ACC112 (cell line): ENCODE results near the gene RPRML.

ENCODE experiments used
- H2AFZ ChIP-seq: fragments of 200-600 bp; sonication (generic); one replicate; pipeline ENCODE4 v1.6.0; 2017; ENCODE audit warnings: antibody characterized with exemption, low read length; ENCODE audit not compliant: unreplicated experiment
- H3K27ac ChIP-seq: fragments of 200-600 bp; sonication (generic); 2 replicates; pipeline ENCODE4 v1.5.1; 2014; ENCODE audit warnings: low read depth, mild to moderate bottlenecking, antibody characterized with exemption, low read length, moderate library complexity
- H3K27me3 ChIP-seq: fragments of 200-600 bp; sonication (generic); 2 replicates; pipeline ENCODE4 v1.6.1; 2014; ENCODE audit warnings: mild to moderate bottlenecking, antibody characterized with exemption, low read length, moderate library complexity, mixed read lengths; ENCODE audit not compliant: insufficient read depth
- H3K36me3 ChIP-seq: fragments of 200-600 bp; sonication (generic); 2 replicates; pipeline ENCODE4 v1.6.1; 2016; ENCODE audit warnings: mild to moderate bottlenecking, antibody characterized with exemption, low read length, moderate library complexity, mixed read lengths; ENCODE audit not compliant: insufficient read depth
- H3K4me1 ChIP-seq: fragments of 200-600 bp; sonication (generic); one replicate; pipeline ENCODE4 v1.6.1; 2016; ENCODE audit warnings: low read length, mixed read lengths; ENCODE audit not compliant: insufficient read depth, unreplicated experiment, control insufficient read depth
- H3K4me3 ChIP-seq: fragments of 200-600 bp; sonication (generic); 2 replicates; pipeline ENCODE4 v1.5.1; 2014; ENCODE audit warnings: mild to moderate bottlenecking, low read depth, low read length
- H3K79me2 ChIP-seq: fragments of 200-600 bp; sonication (generic); one replicate; pipeline ENCODE4 v1.6.0; 2016; ENCODE audit warnings: low read length; ENCODE audit not compliant: control insufficient read depth, unreplicated experiment, insufficient read depth

The RPRML gene

GRCh38 chr17:46976626-46977270 lies 2.3 kb downstream of the RPRML start:
- no peak overlapping the region for H3K27ac ChIP-seq
- no peaks in the 10 kb centered on the region for H3K36me3 ChIP-seq
- no peaks in the 10 kb centered on the region for H3K79me2 ChIP-seq
- peaks cover 8% of the 10 kb centered on the region for H3K4me1 ChIP-seq
- no peak overlapping the region for H3K4me3 ChIP-seq
- no peak overlapping the region for H2AFZ ChIP-seq
- H3K27me3 ChIP-seq: peaks cover 77% of the 10 kb centered on the region

GRCh38 chr17:46975287-46975686 lies 3.8 kb downstream of the RPRML start:
- Histone ChIP-seq H3K79me2 (no peaks in the 10 kb centered on the region), H3K4me3 (no peak overlapping the region), H3K27ac (no peak overlapping the region), H3K4me1 (peaks cover 8% of the 10 kb centered on the region), H3K27me3 (peaks cover 75% of the 10 kb centered on the region), H2AFZ (no peak overlapping the region), H3K36me3 (no peaks in the 10 kb centered on the region)

- no peak overlapping the region for H3K27ac ChIP-seq
- no peaks in the 10 kb centered on the region for H3K79me2 ChIP-seq
- no peaks in the 10 kb centered on the region for H3K36me3 ChIP-seq
- H3K27me3 ChIP-seq: peaks cover 75% of the 10 kb centered on the region
- H3K4me1 ChIP-seq: peaks cover 8% of the 10 kb centered on the region
- H3K4me3 ChIP-seq: no peak overlapping the region
- H2AFZ ChIP-seq: no peak overlapping the region
These were observed 5.0 kb downstream of the RPRML start for GRCh38 chr17:46974086-46974485.

- H3K79me2 ChIP-seq: no peaks in the 10 kb centered on the region
- H3K4me1 ChIP-seq: no peaks in the 10 kb centered on the region
- no peak overlapping the region for H3K4me3 ChIP-seq
- no peak overlapping the region for H2AFZ ChIP-seq
- no peaks in the 10 kb centered on the region for H3K36me3 ChIP-seq
- H3K27me3 ChIP-seq: peaks cover 74% of the 10 kb centered on the region
- no peak overlapping the region for H3K27ac ChIP-seq
These were observed 6.7 kb downstream of the RPRML start for GRCh38 chr17:46972346-46972745.

- Histone ChIP-seq H3K36me3 (no peaks in the 10 kb centered on the region), H2AFZ (no peak overlapping the region), H3K27me3 (peaks cover 74% of the 10 kb centered on the region), H3K4me3 (no peak overlapping the region), H3K4me1 (no peaks in the 10 kb centered on the region), H3K27ac (no peak overlapping the region), H3K79me2 (no peaks in the 10 kb centered on the region)
These were observed 7.3 kb downstream of the RPRML start for GRCh38 chr17:46971647-46972300.

GRCh38 chr17:46968896-46969295 lies 10.2 kb downstream of the RPRML start:
- H3K27me3 ChIP-seq: peaks cover 89% of the 10 kb centered on the region
- no peaks in the 10 kb centered on the region for H3K36me3 ChIP-seq
- H3K4me3 ChIP-seq: no peak overlapping the region

GRCh38 chr17:46968224-46968834 lies 10.7 kb downstream of the RPRML start:
- Histone ChIP-seq H3K4me1 (no peaks in the 10 kb centered on the region), H3K79me2 (no peaks in the 10 kb centered on the region), H3K36me3 (no peaks in the 10 kb centered on the region), H3K4me3 (no peak overlapping the region), H3K27me3 (peaks cover 86% of the 10 kb centered on the region), H3K27ac (no peak overlapping the region), H2AFZ (no peak overlapping the region)

More at GRCh38 chr17:46968896-46969295, 10.2 kb downstream of the RPRML start:
- Histone ChIP-seq H3K79me2 (no peaks in the 10 kb centered on the region), H3K4me1 (no peaks in the 10 kb centered on the region), H2AFZ (no peak overlapping the region), H3K27ac (no peak overlapping the region)

- Histone ChIP-seq H3K79me2 (no peaks in the 10 kb centered on the region), H3K27me3 (peaks cover 72% of the 10 kb centered on the region), H3K4me1 (peaks cover 11% of the 10 kb centered on the region), H3K4me3 (no peak overlapping the region), H2AFZ (no peak overlapping the region), H3K27ac (no peak overlapping the region), H3K36me3 (no peaks in the 10 kb centered on the region)
These were observed 14.5 kb downstream of the RPRML start for GRCh38 chr17:46964315-46965265.

GRCh38 chr17:46963571-46963970 lies 15.5 kb downstream of the RPRML start:
- Histone ChIP-seq H3K4me1 (peaks cover 11% of the 10 kb centered on the region), H3K27ac (no peak overlapping the region), H3K27me3 (peaks cover 72% of the 10 kb centered on the region), H3K36me3 (no peaks in the 10 kb centered on the region), H3K79me2 (no peaks in the 10 kb centered on the region), H2AFZ (no peak overlapping the region), H3K4me3 (no peak overlapping the region)

GRCh38 chr17:46962374-46962790 lies 16.7 kb downstream of the RPRML start:
- H3K4me3 ChIP-seq: no peak overlapping the region
- no peak overlapping the region for H2AFZ ChIP-seq
- no peak overlapping the region for H3K27ac ChIP-seq
- peaks cover 73% of the 10 kb centered on the region for H3K27me3 ChIP-seq
- H3K4me1 ChIP-seq: peaks cover 11% of the 10 kb centered on the region
- no peaks in the 10 kb centered on the region for H3K36me3 ChIP-seq
- H3K79me2 ChIP-seq: no peaks in the 10 kb centered on the region
